Hippocampal formation (tissue), 2 donors: Measurements from ENCODE around the gene ADA.
"Not testable (repeated sequence)": the region's sequence is repeated elsewhere in the genome, so short reads cannot be mapped to it uniquely, and the experiment has no call there.

Source experiments
- DNase-seq, 2 donors: peaks; one replicate each; lab custom pipeline; 2025; lab: John Stamatoyannopoulos, UW

ADA gene

GRCh38 chr20:44678990-44679611 is 27.6 kb upstream of the ADA start:
- DNase-seq: no peak

- no peak for DNase-seq
These were observed 26.7 kb upstream of the ADA start for GRCh38 chr20:44678242-44678641.

GRCh38 chr20:44672318-44672902 is 20.9 kb upstream of the ADA start:
- not testable (repeated sequence) for DNase-seq

- not testable (repeated sequence) for DNase-seq
These were observed 20.0 kb upstream of the ADA start for GRCh38 chr20:44671541-44671940.

GRCh38 chr20:44670851-44671250 is 19.4 kb upstream of the ADA start:
- not testable (repeated sequence) for DNase-seq

GRCh38 chr20:44666066-44666465 is 14.6 kb upstream of the ADA start:
- no peak for DNase-seq

GRCh38 chr20:44664131-44664530 is 12.6 kb upstream of the ADA start:
- DNase-seq: no peak

GRCh38 chr20:44662261-44662660 is 10.8 kb upstream of the ADA start:
- DNase-seq: no peak

- DNase-seq: no peak
These were observed 9.1 kb upstream of the ADA start for GRCh38 chr20:44660581-44660980.

- DNase-seq: no peak
These were observed 8.4 kb upstream of the ADA start for GRCh38 chr20:44659931-44660330.

GRCh38 chr20:44658810-44659209 is 7.3 kb upstream of the ADA start:
- no peak for DNase-seq

- DNase-seq: no peak
These were observed 6.4 kb upstream of the ADA start for GRCh38 chr20:44657875-44658274.

- no peak for DNase-seq
These were observed 4.9 kb upstream of the ADA start for GRCh38 chr20:44656448-44656847.

GRCh38 chr20:44654210-44654609 is 2.7 kb upstream of the ADA start:
- not testable (repeated sequence) for DNase-seq

- DNase-seq: no peak
These were observed 2.0 kb upstream of the ADA start for GRCh38 chr20:44653546-44653945.

- DNase-seq: no peak
These were observed 140 bp downstream of the ADA start for GRCh38 chr20:44651434-44651683.

- DNase-seq: no peak
These were observed 597 bp downstream of the ADA start for GRCh38 chr20:44650771-44651433.

GRCh38 chr20:44649976-44650375 is 1.5 kb downstream of the ADA start:
- no peak for DNase-seq

- DNase-seq: no peak
These were observed 2.4 kb downstream of the ADA start for GRCh38 chr20:44649126-44649525.

GRCh38 chr20:44648579-44648978 is 2.9 kb downstream of the ADA start:
- DNase-seq: no peak

GRCh38 chr20:44648068-44648467 is 3.4 kb downstream of the ADA start:
- DNase-seq: no peak

GRCh38 chr20:44646641-44647274 is 4.7 kb downstream of the ADA start:
- DNase-seq: no peak

GRCh38 chr20:44646023-44646640 is 5.4 kb downstream of the ADA start:
- DNase-seq: no peak
